HG02642 (cell line): ENCODE measurements around the gene EVA1C.
"Not testable (repeated sequence)": the region's sequence is repeated elsewhere in the genome, so short reads cannot be mapped to it uniquely, and the experiment has no call there.

Source experiments
- ATAC-seq: cut with Tn5 transposase; IDR thresholded peaks from one replicate; pipeline ENCODE4 v1.9.1; 2021; ENCODE audit warnings: mild to moderate bottlenecking; ENCODE audit not compliant: unreplicated experiment, poor library complexity

The EVA1C gene

GRCh38 chr21:32389337-32390015 is 23.0 kb upstream of the EVA1C start:
- ATAC-seq: no peak

DNA sequence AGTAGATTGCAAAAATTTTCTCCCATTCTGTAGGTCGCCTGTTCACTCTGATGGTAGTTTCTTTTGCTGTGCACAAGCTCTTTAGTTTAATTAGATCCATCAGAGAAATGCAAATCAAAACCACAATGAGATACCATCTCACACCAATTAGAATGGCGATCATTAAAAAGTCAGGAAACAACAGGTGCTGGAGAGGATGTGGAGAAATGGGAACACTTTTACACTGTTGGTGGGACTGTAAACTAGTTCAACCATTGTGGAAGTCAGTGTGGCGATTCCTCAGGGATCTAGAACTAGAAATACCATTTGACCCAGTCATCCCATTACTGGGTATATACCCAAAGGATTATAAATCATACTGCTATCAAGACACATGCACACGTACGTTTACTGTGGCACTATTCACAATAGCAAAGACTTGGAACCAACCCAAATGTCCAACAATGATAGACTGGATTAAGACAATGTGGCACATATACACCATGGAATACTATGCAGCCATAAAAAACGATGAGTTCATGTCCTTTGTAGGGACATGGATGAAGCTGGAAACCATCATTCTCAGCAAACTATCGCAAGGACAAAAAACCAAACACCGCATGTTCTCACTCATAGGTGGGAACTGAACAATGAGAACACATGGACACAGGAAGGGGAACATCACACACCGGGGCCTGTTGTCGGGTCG is 21.8 kb upstream of the EVA1C start:
- not testable (repeated sequence) for ATAC-seq

DNA sequence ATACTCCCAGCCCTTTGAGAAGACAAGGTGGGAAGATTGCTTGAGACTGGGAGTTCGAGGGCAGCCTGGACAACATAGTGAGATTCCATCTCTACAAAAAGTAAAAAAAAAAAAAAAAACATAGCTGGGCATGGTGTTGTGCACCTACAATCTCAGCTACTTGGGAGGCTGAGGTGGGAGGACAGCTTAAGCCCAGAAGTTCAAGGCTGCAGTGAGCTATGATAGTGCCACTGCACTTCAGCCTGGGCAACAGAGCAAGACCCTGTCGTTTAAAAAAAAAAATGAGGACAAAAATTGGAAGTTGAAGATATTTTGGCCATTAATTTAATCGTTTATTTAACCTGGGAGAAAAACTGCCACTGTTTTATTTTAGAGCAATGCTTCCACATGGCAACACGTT is 20.8 kb upstream of the EVA1C start:
- no peak for ATAC-seq

- peak; percentile 48 for ATAC-seq
These were observed 20.1 kb upstream of the EVA1C start for GRCh38 chr21:32392299-32392879.

- ATAC-seq: peak; percentile 99
These were observed 19.4 kb upstream of the EVA1C start, which contains the start of gene URB1 for GRCh38 chr21:32392880-32393676. TSS of gene URB1 (minus strand) at chr21:32393012. CDS start at chr21:32392910, 102 bp downstream.

GRCh38 chr21:32393677-32394001 is 18.9 kb upstream of the EVA1C start:
- no peak for ATAC-seq

DNA sequence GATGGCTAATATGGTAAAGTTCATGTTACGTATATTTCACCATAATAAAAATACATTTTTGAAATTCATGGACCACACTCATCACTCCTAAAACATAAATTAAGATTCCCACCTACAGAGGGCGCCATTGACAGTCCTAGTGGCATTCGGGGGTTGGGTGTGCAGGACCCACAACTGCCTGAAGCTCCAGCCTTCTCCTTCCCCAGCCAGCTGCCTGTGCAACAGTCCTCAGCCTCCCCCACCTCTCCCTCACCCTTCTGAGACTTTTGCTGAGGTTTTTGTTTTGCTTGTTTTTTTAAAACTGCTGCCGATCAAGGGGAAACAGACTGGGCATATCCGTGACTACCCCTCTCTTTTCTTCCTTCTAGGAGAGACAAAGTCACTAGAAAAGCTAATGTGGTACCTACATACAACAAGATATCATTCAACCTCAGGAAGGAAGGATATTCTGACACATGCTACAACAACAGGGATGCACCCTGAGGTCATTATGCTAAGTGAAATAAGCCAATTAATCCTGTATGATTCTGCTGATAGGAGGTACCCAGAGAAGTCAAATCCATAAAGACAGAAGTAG is 9.2 kb upstream of the EVA1C start:
- no peak for ATAC-seq

GRCh38 chr21:32406405-32406804 is 6.1 kb upstream of the EVA1C start:
- ATAC-seq: no peak

DNA sequence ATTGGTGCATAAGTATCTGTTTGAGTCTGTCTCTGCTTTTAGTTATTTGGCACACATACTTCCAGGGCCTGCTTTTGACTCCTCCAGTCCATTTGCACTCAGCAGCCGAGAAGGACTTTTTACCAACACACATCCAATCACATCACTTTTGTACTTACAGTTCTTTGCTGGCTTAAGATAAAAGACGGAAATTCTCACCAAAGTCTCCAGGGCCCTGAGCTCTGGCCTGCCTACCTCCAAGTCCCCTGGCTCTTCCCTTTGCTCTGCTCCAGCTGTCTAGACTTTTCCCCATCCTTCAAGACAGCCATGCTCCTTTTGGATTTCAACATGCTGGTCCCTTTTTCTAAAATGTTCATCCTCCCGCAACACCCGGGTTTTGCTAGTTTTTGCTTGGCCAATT is 2.2 kb upstream of the EVA1C start:
- no peak for ATAC-seq

DNA sequence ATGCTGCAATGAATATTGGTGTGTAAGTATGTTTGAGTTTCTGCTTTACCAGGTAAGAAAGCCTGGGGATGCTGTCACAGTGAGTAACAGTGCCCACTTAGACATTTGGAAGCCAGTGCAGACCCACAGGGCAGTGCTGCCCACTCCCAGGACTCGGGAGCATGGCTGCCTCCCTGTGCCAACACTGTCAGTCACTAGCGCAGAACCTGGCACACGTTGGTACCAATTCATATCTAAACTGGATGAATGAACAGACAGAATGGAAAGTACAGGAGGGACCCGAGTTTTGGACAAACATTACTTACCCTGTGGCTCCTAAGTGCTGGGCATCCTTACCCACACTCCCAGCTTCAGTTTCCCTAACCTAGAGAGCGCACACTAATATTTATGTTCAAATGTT is 1.6 kb upstream of the EVA1C start:
- ATAC-seq: no peak

DNA sequence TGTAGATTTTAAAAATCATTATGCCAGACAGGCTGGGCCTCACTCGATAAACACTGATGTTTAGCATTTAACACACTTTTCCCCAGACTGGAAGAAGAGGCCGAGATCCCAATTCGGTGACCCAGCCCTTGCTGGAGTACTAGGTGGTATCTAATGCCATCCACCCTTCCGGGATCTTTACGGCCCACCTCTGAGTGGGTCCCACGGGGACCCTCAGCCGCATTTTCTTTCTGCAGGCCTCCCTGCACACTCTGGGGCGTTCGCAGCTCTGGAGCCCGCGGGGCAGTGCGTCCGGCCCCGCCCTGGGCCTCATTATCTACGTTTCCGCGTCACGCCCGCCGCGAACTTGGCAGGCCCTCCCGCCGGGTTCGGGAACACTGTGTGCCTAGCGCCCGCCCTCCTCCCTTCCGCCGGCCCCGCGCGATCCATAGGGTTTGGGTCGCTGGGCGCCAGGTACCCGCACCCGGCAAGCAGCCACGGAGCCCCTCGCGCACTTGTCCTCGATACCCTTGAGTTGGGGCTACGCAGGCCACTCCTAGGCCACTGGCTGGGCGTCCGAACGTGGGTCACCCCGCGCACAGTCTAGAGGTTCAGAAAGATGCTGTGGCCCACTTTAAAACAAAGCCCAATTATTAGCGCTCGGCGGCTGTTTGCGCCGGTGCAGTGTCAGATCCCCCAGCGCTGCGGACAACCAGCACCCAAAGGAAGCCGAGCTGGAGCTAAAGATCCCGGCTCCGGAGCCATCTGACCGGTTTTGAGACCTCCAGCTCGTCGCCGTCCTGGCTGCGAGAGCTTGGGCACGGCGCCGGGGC is 950 bp upstream of the EVA1C start:
- ATAC-seq: no peak

- no peak for ATAC-seq
These were observed 554 bp downstream of the EVA1C start for GRCh38 chr21:32413015-32413504.

- ATAC-seq: no peak
These were observed 1.4 kb downstream of the EVA1C start for GRCh38 chr21:32413697-32414578.

DNA sequence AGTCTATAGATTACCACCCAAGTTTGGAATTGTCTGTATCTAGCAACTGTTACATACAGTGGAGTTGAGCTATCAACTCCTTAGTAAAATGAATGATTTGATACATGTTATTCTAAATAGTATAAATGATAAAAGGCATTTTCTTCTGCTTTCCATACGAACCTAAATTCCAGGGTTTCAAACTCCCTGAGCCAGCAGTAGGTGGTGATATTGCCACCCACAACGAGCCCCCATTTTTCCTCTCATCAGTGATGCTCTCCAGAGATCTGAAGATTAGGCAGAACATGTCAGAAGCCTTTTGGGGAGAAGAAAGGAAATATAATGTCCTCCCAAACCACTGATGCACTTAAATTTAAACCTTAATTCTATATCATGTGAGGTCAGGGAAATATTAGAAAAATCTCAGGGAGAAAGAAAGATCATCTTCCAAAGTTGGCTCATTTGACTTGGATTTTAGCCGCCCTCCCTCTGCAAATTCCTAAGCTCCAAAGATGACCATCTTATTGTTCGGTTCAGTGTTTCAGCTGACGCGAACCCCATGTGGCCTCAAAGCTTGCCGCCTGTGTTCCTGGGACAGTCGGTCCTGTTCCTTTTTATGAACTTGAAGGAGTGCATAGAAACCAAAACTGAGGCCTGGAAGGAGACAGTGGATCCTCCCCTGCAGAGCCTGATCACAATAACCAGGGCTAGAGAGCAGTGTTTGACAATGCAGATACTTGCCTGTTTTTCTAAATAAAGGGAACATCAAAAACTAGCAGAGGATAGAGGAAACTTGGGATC is 2.3 kb downstream of the EVA1C start:
- ATAC-seq: no peak

- no peak for ATAC-seq
These were observed 3.2 kb downstream of the EVA1C start for GRCh38 chr21:32415451-32416398.

- no peak for ATAC-seq
These were observed 5.6 kb downstream of the EVA1C start for GRCh38 chr21:32418146-32418545.

DNA sequence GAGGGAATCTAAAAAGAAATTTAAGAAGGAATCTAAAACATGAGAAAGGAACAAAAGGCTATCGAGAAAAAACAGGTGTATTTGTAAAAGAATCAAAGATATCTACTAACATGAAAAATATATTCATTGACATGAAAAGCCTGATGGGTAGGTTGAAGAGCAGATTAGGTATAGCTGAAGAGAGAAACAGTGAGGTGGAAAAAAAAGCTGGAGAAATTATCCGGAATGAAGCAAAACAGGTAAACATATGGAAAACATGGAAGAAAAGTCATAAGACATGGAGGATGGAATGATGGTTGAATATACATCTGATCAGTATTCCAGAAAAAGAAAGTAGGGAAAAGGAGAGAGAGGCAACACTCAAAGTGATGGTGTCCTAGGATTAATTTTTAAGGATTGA is 9.6 kb downstream of the EVA1C start:
- no peak for ATAC-seq
